GM23338 (cell line): ENCODE measurements around the gene DMGDH. TPM values are rescaled to one million over a fixed set of nuclear protein-coding genes. Genes with fewer than 3 reads are reported as not detected.

Experiments
- ATAC-seq: fragments of 200-7000 bp; cut with Tn5 transposase; 3 replicates; pipeline ENCODE4 v1.9.1; 2020
- DNase-seq: peaks from one replicate; pipeline ENCODE4 v3.0.0-alpha.2; 2015; ENCODE audit warnings: low spot score
- H2AFZ ChIP-seq: fragments of 200-600 bp; sonication (generic); 2 replicates; pipeline ENCODE4 v1.8.0; 2016; ENCODE audit warnings: antibody characterized with exemption, mild to moderate bottlenecking, moderate library complexity
- H3F3A ChIP-seq: fragments of 200-600 bp; sonication (generic); replicated peaks from 2 replicates; pipeline ENCODE4 v1.8.0; 2017; ENCODE audit warnings: antibody characterized with exemption, mixed run types, low read depth
- H3K27ac ChIP-seq: fragments of 200-600 bp; sonication (generic); 2 replicates; pipeline ENCODE4 v1.6.1; 2016; ENCODE audit warnings: low read depth
- H3K27me3 ChIP-seq: fragments of 200-600 bp; sonication (generic); 2 replicates; pipeline ENCODE4 v1.8.0; 2016; ENCODE audit warnings: mild to moderate bottlenecking, mixed run types, moderate library complexity; ENCODE audit not compliant: insufficient read depth
- H3K36me3 ChIP-seq: fragments of 200-600 bp; sonication (generic); 2 replicates; pipeline ENCODE4 v1.8.0; 2016; ENCODE audit warnings: mild to moderate bottlenecking; ENCODE audit not compliant: insufficient read depth
- H3K4me1 ChIP-seq: fragments of 200-600 bp; sonication (generic); 2 replicates; pipeline ENCODE4 v1.8.0; 2016; ENCODE audit warnings: mild to moderate bottlenecking, moderate library complexity; ENCODE audit not compliant: insufficient read depth
- H3K4me2 ChIP-seq: fragments of 200-600 bp; sonication (generic); 2 replicates; pipeline ENCODE4 v1.7.1; 2017; ENCODE audit warnings: mixed run types
- H3K4me3 ChIP-seq: fragments of 200-600 bp; sonication (generic); 2 replicates; pipeline ENCODE4 v1.6.1; 2016; ENCODE audit warnings: mixed run types
- H3K79me2 ChIP-seq: fragments of 200-600 bp; sonication (generic); replicated peaks from 2 replicates; pipeline ENCODE4 v1.8.0; 2017; ENCODE audit warnings: mild to moderate bottlenecking; ENCODE audit not compliant: insufficient read depth
- H3K9me2 ChIP-seq: fragments of 200-600 bp; sonication (generic); 2 replicates; pipeline ENCODE4 v1.8.0; 2017; ENCODE audit not compliant: insufficient read depth
- H4K20me1 ChIP-seq: fragments of 200-600 bp; sonication (generic); replicated peaks from 2 replicates; pipeline ENCODE4 v1.8.0; 2017; ENCODE audit warnings: mild to moderate bottlenecking; ENCODE audit not compliant: insufficient read depth
- H3K27ac Mint-ChIP-seq: 2 replicates; pipeline ENCODE4 v1.8.0; 2020; ENCODE audit warnings: inconsistent platforms, mild to moderate bottlenecking, moderate library complexity, mixed read lengths
- H3K27me3 Mint-ChIP-seq: 3 replicates; pipeline ENCODE4 v1.8.0; 2022; ENCODE audit warnings: low read depth, mild to moderate bottlenecking, moderate library complexity, mixed read lengths, inconsistent platforms; ENCODE audit not compliant: insufficient read depth, poor library complexity
- H3K36me3 Mint-ChIP-seq: 3 replicates; pipeline ENCODE4 v1.8.0; 2021; ENCODE audit warnings: low read depth, mild to moderate bottlenecking, inconsistent platforms, moderate library complexity, mixed read lengths
- H3K4me1 Mint-ChIP-seq: 3 replicates; pipeline ENCODE4 v1.8.0; 2020; ENCODE audit warnings: mild to moderate bottlenecking, inconsistent platforms, mixed read lengths
- H3K4me3 Mint-ChIP-seq: 3 replicates; pipeline ENCODE4 v1.8.0; 2021; ENCODE audit warnings: moderate library complexity, mild to moderate bottlenecking, inconsistent platforms, mixed read lengths
- H3K9me3 Mint-ChIP-seq: 3 replicates; pipeline ENCODE4 v1.8.0; 2020; ENCODE audit warnings: moderate library complexity, mild to moderate bottlenecking, inconsistent platforms, mixed read lengths
- CREB1 ChIP-seq: fragments of 250-450 bp; sonication (Bioruptor Pico); IDR thresholded peaks from 2 replicates; pipeline ENCODE4 v1.5.0; 2020; ENCODE audit warnings: low read depth, mild to moderate bottlenecking, moderate library complexity
- CTCF ChIP-seq, 2 experiments: fragments of 200-600 bp in 1 of 2; sonication (generic) in 1 of 2; conservative IDR thresholded peaks; 2 replicates each; pipeline versions ENCODE4 v1.5.1 to v1.6.1; 2016 to 2017; ENCODE audit warnings: antibody characterized with exemption in 2 of 2, low read depth in 2 of 2, mild to moderate bottlenecking in 2 of 2, moderate library complexity in 1 of 2
- ETS1 ChIP-seq: IDR thresholded peaks from 2 replicates; pipeline ENCODE4 v1.6.1; 2016; ENCODE audit warnings: antibody characterized with exemption
- EZH2 ChIP-seq: fragments of 200-600 bp; sonication (generic); IDR thresholded peaks from one replicate; pipeline ENCODE4 v1.8.0; 2017; ENCODE audit warnings: antibody characterized with exemption, mild to moderate bottlenecking, low read depth; ENCODE audit not compliant: unreplicated experiment
- EZH2phosphoT487 ChIP-seq: fragments of 200-600 bp; sonication (generic); IDR thresholded peaks from one replicate; pipeline ENCODE4 v1.8.1; 2018; ENCODE audit warnings: antibody characterized with exemption; ENCODE audit not compliant: unreplicated experiment
- JUNB ChIP-seq: IDR thresholded peaks from one replicate; pipeline ENCODE4 v1.6.1; 2016; ENCODE audit warnings: antibody characterized with exemption; ENCODE audit not compliant: unreplicated experiment
- NANOG ChIP-seq: IDR thresholded peaks from 2 replicates; pipeline ENCODE4 v1.6.1; 2016; ENCODE audit warnings: antibody characterized with exemption, borderline replicate concordance
- POLR2AphosphoS5 ChIP-seq: IDR thresholded peaks from 2 replicates; pipeline ENCODE4 v1.6.1; 2016; ENCODE audit warnings: antibody characterized with exemption, low read depth
- REST ChIP-seq: IDR thresholded peaks from one replicate; pipeline ENCODE4 v1.6.1; 2018; ENCODE audit warnings: antibody characterized with exemption; ENCODE audit not compliant: unreplicated experiment
- STAT1 ChIP-seq: IDR thresholded peaks from one replicate; pipeline ENCODE4 v1.6.1; 2016; ENCODE audit warnings: antibody characterized with exemption; ENCODE audit not compliant: unreplicated experiment
- ZNF114 ChIP-seq: fragments of 250-450 bp; sonication (Bioruptor Pico); IDR thresholded peaks from 2 replicates; pipeline ENCODE4 v1.5.0; 2020; ENCODE audit warnings: mild to moderate bottlenecking, moderate library complexity
- ZNF331 ChIP-seq: fragments of 250-450 bp; sonication (Bioruptor Pico); IDR thresholded peaks from 2 replicates; pipeline ENCODE4 v1.5.0; 2020; ENCODE audit warnings: low read depth, mild to moderate bottlenecking, moderate library complexity
- ZNF462 ChIP-seq: fragments of 250-450 bp; sonication (Bioruptor Pico); IDR thresholded peaks from 2 replicates; pipeline ENCODE4 v1.5.0; 2020; ENCODE audit warnings: mild to moderate bottlenecking, moderate library complexity
- polyA plus RNA-seq: library from polyadenylated mRNA; unstranded; fragments of >200 nt; fragmentation: Nextera tagmentation; extraction: Ambion mirVana; gene quantifications from 2 replicates; pipeline ENCODE4 v1.2.1, GENCODE V29; 2016
- total RNA-seq: library from RNA; depleted of rRNA; stranded (reverse); fragments of >200 nt; shearing (Covaris generic); gene quantifications from 2 replicates; pipeline ENCODE4 v1.2.3, GENCODE V29; 2014

DMGDH gene
- total and polyA plus RNA-seq, 2 experiments from 2014 or later = 0.52 to 0.63 TPM

- H3K4me1 Mint-ChIP-seq = peaks cover 24% of the 10 kb centered on the region
- no peaks in the 10 kb centered on the region for H3K27me3 ChIP-seq
- H4K20me1 ChIP-seq = no peaks in the 10 kb centered on the region
- H3K4me3 ChIP-seq = no peak overlapping the region
- H3K4me3 Mint-ChIP-seq = no peak overlapping the region
- H3K4me1 ChIP-seq = peaks cover 18% of the 10 kb centered on the region
- H3K27ac Mint-ChIP-seq = no peak overlapping the region
- peaks cover 2% of the 10 kb centered on the region for H3K27me3 Mint-ChIP-seq
- no peak for ATAC-seq
- no peak for TF ChIP-seq REST
- no peak for TF ChIP-seq EZH2phosphoT487
- TF ChIP-seq JUNB = no peak
- no peak for TF ChIP-seq ZNF331
- TF ChIP-seq POLR2AphosphoS5 = no peak
- TF ChIP-seq EZH2 = no peak
- TF ChIP-seq ZNF462 (CRISPR knock-in tag) = no peak
- TF ChIP-seq NANOG = no peak
- TF ChIP-seq STAT1 = no peak
- no peak for TF ChIP-seq ZNF114 (CRISPR knock-in tag)
- TF ChIP-seq ETS1 = no peak
- no peak for TF ChIP-seq CTCF (conservative IDR thresholded peaks at IDR 0.05; ENCODE audit: low read depth in 2 of 2)
- TF ChIP-seq CREB1 = no peak
- no peak overlapping the region for H3K4me2 ChIP-seq
- no peaks in the 10 kb centered on the region for H3K36me3 Mint-ChIP-seq
- no peaks in the 10 kb centered on the region for H3K36me3 ChIP-seq
- no peak overlapping the region for H2AFZ ChIP-seq
- no peak overlapping the region for H3K27ac ChIP-seq
- 0 out of 2 replicates have a peak, but pooled peaks cover 2% of the 10 kb centered on the region for H3F3A ChIP-seq
- peaks cover 25% of the 10 kb centered on the region for H3K79me2 ChIP-seq
- H3K9me2 ChIP-seq = no peaks in the 10 kb centered on the region
- no peak for DNase-seq
- H3K9me3 Mint-ChIP-seq = no peaks in the 10 kb centered on the region; the same call in 2 of the 3 replicates
Measured at GRCh38 chr5:78979117-78979742, 90.2 kb downstream of the DMGDH start.
